PFSK-1 (cell line): Measurements from ENCODE around the gene ARHGAP6.

ENCODE experiments used
- REST ChIP-seq, 2 experiments: IDR thresholded peaks; 2 replicates each; pipeline versions ENCODE4 v1.6.1 to v1.8.0; 2011 to 2012; ENCODE audit warnings: low read depth in 2 of 2, low read length in 2 of 2, control low read depth in 1 of 2, inconsistent platforms in 1 of 2, mild to moderate bottlenecking in 1 of 2, moderate library complexity in 1 of 2; ENCODE audit not compliant: insufficient read depth in 1 of 2
- TAF1 ChIP-seq: IDR thresholded peaks from 2 replicates; pipeline ENCODE4 v1.6.1; 2012; ENCODE audit warnings: low read length, control low read depth, borderline replicate concordance; ENCODE audit not compliant: insufficient read depth

DNA sequence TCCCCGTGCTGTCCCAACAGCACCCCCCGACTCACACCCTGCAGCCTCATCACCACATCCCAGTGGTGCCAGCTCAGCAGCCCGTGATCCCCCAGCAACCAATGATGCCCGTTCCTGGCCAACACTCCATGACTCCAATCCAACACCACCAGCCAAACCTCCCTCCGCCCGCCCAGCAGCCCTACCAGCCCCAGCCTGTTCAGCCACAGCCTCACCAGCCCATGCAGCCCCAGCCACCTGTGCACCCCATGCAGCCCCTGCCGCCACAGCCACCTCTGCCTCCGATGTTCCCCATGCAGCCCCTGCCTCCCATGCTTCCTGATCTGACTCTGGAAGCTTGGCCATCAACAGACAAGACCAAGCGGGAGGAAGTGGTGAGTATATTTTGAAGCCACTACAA lies 367.1 kb downstream of the ARHGAP6 start:
- TF ChIP-seq REST (IDR thresholded peaks at IDR 0.05; ENCODE audit: insufficient read depth in 1 of 2, low read depth in 2 of 2, low read length in 2 of 2) (no peak), TAF1 (no peak)
